OCI-LY7 (cell line): ENCODE measurements around the gene GCLC.

Source experiments
- EZH2phosphoT487 ChIP-seq: fragments of 200-600 bp; sonication (generic); IDR thresholded peaks from 2 replicates; pipeline ENCODE4 v1.6.1; 2018; ENCODE audit warnings: low read depth, borderline replicate concordance, mild to moderate bottlenecking, mixed run types, antibody characterized with exemption, low read length, moderate library complexity, mixed read lengths
- TF ChIP-seq, protein P1 (sequence below): fragments of 200-600 bp; sonication (generic); conservative IDR thresholded peaks from 2 replicates; pipeline ENCODE4 v1.5.1; 2014; ENCODE audit warnings: mild to moderate bottlenecking, antibody characterized with exemption, low read length, moderate library complexity, mixed read lengths

DNA sequence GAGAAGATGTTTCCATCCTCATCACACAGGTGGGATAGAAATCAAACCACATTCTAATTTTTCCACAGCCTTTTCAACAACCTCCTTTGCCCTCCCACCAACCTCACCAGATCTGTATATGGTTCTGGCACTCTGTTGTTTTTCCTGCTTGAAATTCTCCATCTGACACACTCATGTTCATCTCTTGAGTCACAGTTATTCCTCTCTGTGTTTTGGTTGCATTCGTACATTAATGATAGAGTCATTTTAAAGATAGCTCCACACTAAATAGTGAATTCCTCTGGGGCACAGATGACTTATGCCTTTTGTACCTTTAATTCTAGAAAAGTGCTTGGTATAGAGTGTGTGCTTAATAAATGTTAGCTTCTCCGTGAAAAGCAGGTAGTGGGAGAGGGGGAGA lies 1.4 kb upstream of the GCLC start:
- TF ChIP-seq, protein P1, sequence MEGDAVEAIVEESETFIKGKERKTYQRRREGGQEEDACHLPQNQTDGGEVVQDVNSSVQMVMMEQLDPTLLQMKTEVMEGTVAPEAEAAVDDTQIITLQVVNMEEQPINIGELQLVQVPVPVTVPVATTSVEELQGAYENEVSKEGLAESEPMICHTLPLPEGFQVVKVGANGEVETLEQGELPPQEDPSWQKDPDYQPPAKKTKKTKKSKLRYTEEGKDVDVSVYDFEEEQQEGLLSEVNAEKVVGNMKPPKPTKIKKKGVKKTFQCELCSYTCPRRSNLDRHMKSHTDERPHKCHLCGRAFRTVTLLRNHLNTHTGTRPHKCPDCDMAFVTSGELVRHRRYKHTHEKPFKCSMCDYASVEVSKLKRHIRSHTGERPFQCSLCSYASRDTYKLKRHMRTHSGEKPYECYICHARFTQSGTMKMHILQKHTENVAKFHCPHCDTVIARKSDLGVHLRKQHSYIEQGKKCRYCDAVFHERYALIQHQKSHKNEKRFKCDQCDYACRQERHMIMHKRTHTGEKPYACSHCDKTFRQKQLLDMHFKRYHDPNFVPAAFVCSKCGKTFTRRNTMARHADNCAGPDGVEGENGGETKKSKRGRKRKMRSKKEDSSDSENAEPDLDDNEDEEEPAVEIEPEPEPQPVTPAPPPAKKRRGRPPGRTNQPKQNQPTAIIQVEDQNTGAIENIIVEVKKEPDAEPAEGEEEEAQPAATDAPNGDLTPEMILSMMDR = no peak
- TF ChIP-seq EZH2phosphoT487 = no peak
